Breast epithelium (tissue), 3 donors: ENCODE measurements around the gene ZNF30.

Experiments used
- POLR2A ChIP-seq: fragments of 450-650 bp; IDR thresholded peaks from one replicate; pipeline ENCODE4 v1.6.1; 2016; ENCODE audit warnings: antibody characterized with exemption, mild to moderate bottlenecking, moderate library complexity
- TF ChIP-seq, protein P1 (sequence below), 3 donors: fragments of 450-650 bp; IDR thresholded peaks; one replicate each; pipeline ENCODE4 v1.5.1; 2016 to 2017; ENCODE audit warnings: antibody characterized with exemption in 3 of 3, mild to moderate bottlenecking in 3 of 3, moderate library complexity in 3 of 3

DNA sequence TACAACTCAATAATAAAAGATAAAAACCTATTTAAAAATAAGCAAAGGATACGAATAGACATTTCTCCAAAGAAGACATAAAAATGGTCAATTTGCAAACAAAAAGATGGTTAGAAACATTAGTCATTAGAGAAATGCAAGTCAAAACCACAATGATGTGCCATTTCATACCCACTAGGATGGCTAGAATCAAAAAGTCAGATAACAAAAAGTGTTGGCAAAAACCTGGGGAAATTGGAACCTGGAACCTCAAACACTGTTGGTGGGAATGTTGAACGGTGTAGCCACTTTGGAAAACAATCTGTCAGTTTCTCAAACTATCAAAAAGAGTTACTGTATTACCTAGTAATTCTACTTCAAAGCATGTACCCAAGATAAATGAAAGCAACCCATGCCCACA, 26.5 kb upstream of the ZNF30 start:
- TF ChIP-seq, protein P1, sequence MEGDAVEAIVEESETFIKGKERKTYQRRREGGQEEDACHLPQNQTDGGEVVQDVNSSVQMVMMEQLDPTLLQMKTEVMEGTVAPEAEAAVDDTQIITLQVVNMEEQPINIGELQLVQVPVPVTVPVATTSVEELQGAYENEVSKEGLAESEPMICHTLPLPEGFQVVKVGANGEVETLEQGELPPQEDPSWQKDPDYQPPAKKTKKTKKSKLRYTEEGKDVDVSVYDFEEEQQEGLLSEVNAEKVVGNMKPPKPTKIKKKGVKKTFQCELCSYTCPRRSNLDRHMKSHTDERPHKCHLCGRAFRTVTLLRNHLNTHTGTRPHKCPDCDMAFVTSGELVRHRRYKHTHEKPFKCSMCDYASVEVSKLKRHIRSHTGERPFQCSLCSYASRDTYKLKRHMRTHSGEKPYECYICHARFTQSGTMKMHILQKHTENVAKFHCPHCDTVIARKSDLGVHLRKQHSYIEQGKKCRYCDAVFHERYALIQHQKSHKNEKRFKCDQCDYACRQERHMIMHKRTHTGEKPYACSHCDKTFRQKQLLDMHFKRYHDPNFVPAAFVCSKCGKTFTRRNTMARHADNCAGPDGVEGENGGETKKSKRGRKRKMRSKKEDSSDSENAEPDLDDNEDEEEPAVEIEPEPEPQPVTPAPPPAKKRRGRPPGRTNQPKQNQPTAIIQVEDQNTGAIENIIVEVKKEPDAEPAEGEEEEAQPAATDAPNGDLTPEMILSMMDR (IDR thresholded peaks at IDR 0.05) = no peak
- TF ChIP-seq POLR2A = no peak
